GM19324 (cell line): Measurements from ENCODE around the gene FBXO31.
"Not testable (repeated sequence)": the region's sequence is repeated elsewhere in the genome, so short reads cannot be mapped to it uniquely, and the experiment has no call there.

Experiments
- ATAC-seq: cut with Tn5 transposase; IDR thresholded peaks from one replicate; pipeline ENCODE4 v1.9.1; 2021; ENCODE audit warnings: mild to moderate bottlenecking, moderate library complexity; ENCODE audit not compliant: unreplicated experiment, low FRiP score

Gene FBXO31

GRCh38 chr16:87366288-87366687 is 17.3 kb downstream of the FBXO31 start:
- ATAC-seq: no peak

DNA sequence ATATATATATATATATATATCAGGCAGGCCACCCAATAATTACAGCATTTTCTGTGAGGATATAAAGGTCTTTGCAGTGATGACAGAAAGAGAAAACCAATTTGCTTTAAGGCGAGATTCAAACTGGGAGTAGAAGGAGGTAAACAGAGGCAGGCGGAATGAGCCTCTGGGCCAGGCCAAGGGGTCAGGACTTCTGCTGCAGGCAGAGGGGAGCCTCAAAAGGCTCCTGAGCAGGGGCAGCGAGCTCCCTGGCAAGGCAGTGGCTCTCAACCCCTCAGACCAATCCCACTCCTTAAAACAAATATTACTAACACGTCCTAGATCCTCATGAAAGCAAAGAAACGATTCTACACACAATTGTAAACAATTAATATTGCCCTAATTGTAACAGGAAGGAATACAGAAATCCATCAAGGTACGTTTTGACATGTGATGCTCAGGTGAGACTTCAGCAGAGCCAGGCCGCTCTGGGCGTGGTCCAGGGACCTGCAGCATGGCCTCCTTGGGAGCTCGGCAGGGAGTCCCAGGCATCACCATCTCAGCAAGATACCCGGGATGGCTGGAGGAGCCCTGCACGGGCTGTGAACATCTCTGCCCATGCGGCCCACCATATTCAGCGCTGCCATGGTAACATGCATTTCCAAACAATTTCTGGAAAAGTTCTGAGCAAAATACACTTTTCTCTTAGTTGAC is 18.4 kb downstream of the FBXO31 start:
- no peak for ATAC-seq

DNA sequence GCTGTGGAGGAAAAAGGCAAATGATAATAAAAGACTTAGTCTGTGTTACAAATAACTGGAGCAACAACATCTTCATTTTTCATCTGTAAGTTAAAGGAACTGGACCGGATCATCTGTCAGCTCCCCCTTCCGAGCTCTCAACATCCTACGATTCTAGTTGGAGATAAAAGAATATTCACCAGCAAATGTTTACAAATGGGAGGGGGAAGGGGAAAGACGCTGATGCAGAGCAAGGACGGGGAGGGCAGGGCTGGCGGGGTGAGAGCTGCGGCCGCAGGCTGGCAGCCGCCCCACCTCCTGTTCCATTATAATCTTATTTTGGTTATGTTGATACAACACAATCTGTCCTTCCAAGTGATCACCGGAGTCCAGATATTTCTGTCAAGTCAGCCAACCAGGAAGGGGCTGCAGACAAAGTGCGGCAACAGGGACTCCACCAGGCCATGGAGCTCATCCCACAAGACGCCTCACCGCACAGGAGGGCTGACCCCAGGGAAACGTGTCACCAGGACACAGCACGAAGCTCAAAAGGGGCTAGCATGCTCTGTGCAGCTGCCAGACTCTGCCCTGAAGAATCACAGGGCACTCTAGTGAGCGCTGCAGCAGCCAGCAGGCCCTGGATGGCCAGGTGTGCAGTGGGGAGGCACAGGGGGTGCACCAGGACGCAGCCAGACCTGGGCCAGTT is 19.7 kb downstream of the FBXO31 start:
- ATAC-seq: no peak

DNA sequence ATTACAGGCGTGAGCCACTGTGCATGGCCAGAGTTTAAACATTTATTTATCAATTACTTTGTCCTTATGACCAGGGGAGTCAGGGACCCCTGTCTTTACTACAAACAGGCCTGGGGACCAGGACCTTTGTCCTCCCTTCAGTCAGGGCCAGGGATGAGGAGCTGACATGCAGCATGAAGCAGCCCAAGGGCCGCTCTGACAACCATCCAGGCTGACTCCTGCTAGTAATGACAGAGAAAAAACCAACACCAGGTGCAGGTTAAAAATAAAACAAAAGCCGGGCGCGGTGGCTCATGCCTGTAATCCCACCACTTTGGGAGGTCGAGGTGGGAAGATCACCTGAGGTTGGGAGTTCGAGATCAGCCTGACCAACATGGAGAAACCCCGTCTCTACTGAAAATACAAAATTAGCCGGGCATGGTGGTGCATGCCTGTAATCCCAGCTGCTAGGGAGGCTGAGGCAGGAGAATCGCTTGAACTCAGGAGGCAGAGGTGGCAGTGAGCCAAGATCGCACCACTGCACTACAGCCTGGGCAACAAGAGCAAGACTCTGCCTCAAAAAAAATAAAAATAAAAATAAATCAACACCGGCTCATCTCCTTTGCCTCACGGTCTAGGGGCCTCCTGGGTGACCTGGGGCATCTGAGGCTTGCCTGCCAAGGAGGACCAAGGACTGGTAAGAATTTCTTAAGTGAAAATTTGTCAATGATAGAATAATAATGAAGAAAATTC is 20.6 kb downstream of the FBXO31 start:
- not testable (repeated sequence) for ATAC-seq

DNA sequence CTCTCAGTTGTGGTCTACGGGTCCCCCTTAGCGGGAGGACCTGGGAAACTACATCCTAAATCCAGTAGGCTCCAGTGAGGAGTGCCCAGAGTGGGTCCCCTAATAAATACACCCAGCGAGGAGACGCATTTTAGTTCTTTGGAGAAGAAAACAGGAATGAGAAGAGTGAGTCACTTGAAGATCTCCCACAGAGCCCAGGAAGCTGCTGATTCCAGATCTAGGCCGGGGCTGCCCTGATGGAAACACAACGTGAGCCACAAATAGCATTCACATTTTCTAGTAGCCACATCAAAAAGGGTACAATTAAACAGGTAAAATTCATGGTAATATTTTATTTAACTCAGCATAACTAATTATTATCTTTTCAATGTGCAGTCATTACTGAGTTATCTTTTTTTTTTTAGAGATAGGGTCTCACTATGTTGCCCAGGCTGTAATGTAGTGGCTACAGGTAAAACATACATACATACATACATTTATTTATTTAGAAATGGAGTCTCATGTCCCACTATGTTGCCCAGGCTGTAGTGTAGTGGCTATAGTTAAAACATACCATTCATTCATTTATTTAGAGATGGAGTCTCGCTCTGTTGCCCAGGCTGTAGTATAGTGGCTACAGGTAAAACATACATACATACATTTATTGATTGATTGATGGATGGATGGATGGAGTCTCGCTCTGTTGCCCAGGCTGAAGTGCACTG is 21.5 kb downstream of the FBXO31 start:
- ATAC-seq: no peak

GRCh38 chr16:87360862-87361610 is 22.5 kb downstream of the FBXO31 start:
- ATAC-seq: no peak

- ATAC-seq: no peak
These were observed 24.5 kb downstream of the FBXO31 start for GRCh38 chr16:87359121-87359520.

DNA sequence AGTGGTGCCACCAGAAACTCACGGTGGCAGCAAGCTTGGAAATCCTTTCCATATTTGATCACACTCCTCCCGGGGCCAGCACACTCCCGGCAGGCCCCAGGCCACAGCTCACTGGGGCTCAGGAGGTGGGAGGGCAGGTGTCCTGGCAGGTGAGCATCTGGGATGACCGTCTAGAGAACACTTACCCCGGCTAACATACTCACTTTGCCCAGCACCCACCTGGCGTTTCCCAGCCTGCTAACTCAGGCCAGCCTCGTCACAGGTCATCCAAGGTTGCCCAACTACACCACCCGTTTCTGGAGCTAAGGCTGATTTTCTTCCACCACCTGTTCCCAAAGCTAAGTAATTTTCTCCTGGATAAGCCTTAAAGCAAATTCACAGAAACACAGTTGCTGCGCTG is 24.9 kb downstream of the FBXO31 start:
- no peak for ATAC-seq

- ATAC-seq: no peak
These were observed 25.3 kb downstream of the FBXO31 start for GRCh38 chr16:87358250-87358649.

GRCh38 chr16:87356491-87356853 is 27.1 kb downstream of the FBXO31 start:
- no peak for ATAC-seq

- ATAC-seq: no peak
These were observed 30.0 kb downstream of the FBXO31 start for GRCh38 chr16:87353613-87354012.

GRCh38 chr16:87352818-87353217 is 30.8 kb downstream of the FBXO31 start:
- no peak for ATAC-seq

- ATAC-seq: no peak
These were observed 32.3 kb downstream of the FBXO31 start for GRCh38 chr16:87351320-87351698.

DNA sequence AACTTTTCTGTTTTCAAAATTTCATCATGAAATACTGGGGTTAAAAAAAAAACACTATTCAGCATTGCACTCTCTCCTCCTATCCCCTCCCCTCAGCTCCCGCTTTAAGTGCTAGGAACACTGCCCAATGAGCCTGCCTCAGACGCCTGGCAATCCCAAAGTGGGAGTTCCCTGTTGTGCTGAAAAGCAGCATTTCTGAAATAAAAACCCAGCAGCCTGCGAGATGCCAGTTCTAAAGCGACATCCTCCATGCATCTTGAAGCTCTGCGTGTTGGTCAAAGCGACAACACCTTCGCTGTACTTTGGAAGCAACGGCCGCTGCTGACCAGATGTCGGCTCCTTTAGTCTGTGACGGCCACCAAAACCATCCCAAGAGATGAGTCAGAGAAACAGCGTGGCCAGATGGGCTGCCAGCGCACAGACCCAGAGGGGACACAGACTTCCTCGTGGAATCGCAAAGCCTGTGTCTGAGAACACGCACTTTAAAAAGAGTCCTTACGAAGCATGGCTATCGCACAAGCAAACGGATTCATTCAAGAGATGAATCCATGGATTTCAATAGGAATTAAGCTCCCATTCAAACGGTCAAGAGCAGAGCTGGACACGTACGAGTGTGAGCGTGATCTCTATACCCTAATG is 32.8 kb downstream of the FBXO31 start:
- ATAC-seq: no peak

- no peak for ATAC-seq
These were observed 33.5 kb downstream of the FBXO31 start for GRCh38 chr16:87350031-87350430.

DNA sequence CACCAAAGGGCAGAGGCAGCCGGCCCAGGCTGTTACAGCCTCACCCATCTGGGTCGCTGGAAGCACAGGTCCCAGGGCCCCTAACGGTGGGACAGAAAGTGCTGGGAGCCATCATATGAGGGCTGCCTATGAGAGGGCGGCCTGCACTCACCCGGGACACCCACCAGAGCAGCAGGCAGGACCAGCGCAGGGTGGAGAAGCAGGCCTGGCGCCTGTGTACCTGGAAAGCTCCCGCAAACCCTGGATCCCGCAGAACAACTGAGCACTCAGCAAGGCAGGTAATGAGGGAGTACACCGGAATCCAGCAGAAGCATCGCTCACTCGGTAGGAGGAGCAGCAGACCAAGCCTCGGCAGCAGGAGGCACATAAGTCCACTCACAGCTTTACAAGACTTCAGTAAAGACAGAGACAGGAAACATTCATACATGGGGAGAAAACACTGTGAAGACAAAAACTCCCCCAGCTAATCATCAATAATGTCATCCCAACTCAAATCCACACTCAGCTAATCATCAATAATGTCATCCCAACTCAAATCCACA is 34.9 kb downstream of the FBXO31 start:
- no peak for ATAC-seq

DNA sequence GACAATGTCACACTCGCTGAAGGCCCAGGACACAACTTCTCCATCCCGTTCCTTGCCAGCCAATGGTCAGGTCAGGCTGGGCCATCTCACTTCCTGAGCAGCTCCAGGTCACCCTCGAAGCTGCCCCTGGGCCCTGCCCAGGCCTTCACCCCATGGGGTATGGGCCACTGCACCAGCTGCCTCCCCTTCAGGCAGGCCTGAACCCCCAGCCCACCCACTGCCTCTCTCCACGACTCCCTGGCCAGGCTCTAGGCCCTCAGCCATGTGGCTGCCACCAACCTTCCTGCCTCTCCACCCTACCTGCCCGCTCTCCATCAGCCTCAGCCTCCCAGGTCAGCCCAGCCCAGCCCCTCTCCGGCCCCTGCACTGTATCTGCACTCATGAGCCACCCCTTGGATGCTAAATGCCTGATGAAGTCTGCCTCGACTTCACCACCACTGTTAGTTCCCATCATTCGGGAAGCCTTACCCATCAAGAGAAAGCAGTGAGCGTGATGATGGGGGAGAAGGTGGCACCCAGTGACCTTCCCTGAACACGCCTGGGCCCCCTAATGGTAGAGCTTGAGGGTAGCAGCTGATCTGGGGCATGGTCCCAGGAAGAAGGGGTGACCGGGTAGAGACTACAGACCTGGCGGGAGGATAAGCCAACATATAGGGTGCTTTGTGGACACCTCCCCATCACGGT is 35.5 kb downstream of the FBXO31 start:
- no peak for ATAC-seq

GRCh38 chr16:87346517-87347060 is 37.0 kb downstream of the FBXO31 start:
- ATAC-seq: no peak
